Activated gamma-delta T cell treated with Interleukin-2 at 50 U/mL for 16 hours (primary cell): ENCODE measurements around the gene U2AF2.

Source experiments
- DNase-seq: peaks from one replicate; pipeline ENCODE4 v3.0.0-alpha.2; 2020

U2AF2 gene

GRCh38 chr19:55677572-55678028 is 22.8 kb downstream of the U2AF2 start:
- DNase-seq: no peak

GRCh38 chr19:55678121-55678671 is 23.4 kb downstream of the U2AF2 start:
- no peak for DNase-seq

- DNase-seq: no peak
These were observed 24.8 kb downstream of the U2AF2 start for GRCh38 chr19:55679343-55680257.

- DNase-seq: no peak
These were observed 25.7 kb downstream of the U2AF2 start for GRCh38 chr19:55680339-55681130.

- DNase-seq: no peak
These were observed 26.6 kb downstream of the U2AF2 start for GRCh38 chr19:55681131-55682092.

- no peak for DNase-seq
These were observed 28.8 kb downstream of the U2AF2 start for GRCh38 chr19:55683449-55684261.

GRCh38 chr19:55684946-55685681 is 30.3 kb downstream of the U2AF2 start:
- DNase-seq: no peak

GRCh38 chr19:55685776-55686175 is 30.9 kb downstream of the U2AF2 start:
- no peak for DNase-seq

- DNase-seq: no peak
These were observed 31.6 kb downstream of the U2AF2 start for GRCh38 chr19:55686311-55687050.

GRCh38 chr19:55687281-55688201 is 32.7 kb downstream of the U2AF2 start:
- no peak for DNase-seq

GRCh38 chr19:55688422-55689218 is 33.8 kb downstream of the U2AF2 start:
- DNase-seq: no peak

- no peak for DNase-seq
These were observed 34.7 kb downstream of the U2AF2 start for GRCh38 chr19:55689411-55690108.

GRCh38 chr19:55690109-55690768 is 35.4 kb downstream of the U2AF2 start:
- DNase-seq: no peak

GRCh38 chr19:55690769-55691545 is 36.1 kb downstream of the U2AF2 start:
- DNase-seq: no peak

GRCh38 chr19:55691561-55692481 is 37.0 kb downstream of the U2AF2 start:
- DNase-seq: no peak
